Nephron (organoid): Measurements from ENCODE around the gene RREB1.
A peak's percentile ranks its signal among the peaks of the same experiment; 100 is the strongest.

ENCODE experiments used
- H3K27ac Mint-ChIP-seq, 3 experiments: 2 replicates each; pipeline ENCODE4 v1.8.0; 2020; ENCODE audit warnings: mixed read lengths in 3 of 3, mild to moderate bottlenecking in 2 of 3, moderate library complexity in 1 of 3
- H3K27me3 Mint-ChIP-seq: 2 replicates; pipeline ENCODE4 v1.8.0; 2021; ENCODE audit warnings: low read depth, mild to moderate bottlenecking, moderate library complexity, mixed read lengths
- H3K36me3 Mint-ChIP-seq: 2 replicates; pipeline ENCODE4 v1.8.0; 2020; ENCODE audit warnings: low read depth, mixed read lengths
- H3K4me1 Mint-ChIP-seq: 2 replicates; pipeline ENCODE4 v1.8.0; 2020; ENCODE audit warnings: mixed read lengths
- H3K4me3 Mint-ChIP-seq, 3 experiments: 2 replicates each; pipeline ENCODE4 v1.8.0; 2020; ENCODE audit warnings: mild to moderate bottlenecking in 3 of 3, mixed read lengths in 3 of 3, moderate library complexity in 2 of 3
- H3K9me3 Mint-ChIP-seq: 2 replicates; pipeline ENCODE4 v1.8.0; 2020; ENCODE audit warnings: mixed read lengths
- TF ChIP-seq, protein P1 (sequence below), 3 experiments: fragments of 200-600 bp; sonication (generic); IDR thresholded peaks; one replicate each; pipeline ENCODE4 v1.5.0; 2021; ENCODE audit warnings: antibody characterized with exemption in 3 of 3; ENCODE audit not compliant: unreplicated experiment in 3 of 3

RREB1 gene

DNA sequence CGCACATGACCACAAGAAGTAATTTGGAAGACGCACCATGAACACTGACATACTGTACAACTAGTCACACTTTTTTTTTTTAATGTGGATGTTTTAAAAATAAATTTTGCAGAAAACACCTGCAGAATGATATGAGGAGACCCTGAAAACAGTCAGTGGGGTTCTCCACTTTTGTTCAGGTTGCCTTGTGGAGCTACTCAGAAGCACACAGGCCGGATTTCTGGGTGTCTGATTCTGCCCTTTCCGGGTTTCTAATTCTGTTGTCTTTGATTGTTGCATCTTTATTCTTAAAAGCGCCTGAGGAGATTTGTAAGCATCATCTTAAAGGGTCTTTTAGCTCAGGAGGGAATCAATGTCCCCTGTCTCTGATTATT, 130.8 kb downstream of the RREB1 start:
- Mint-ChIP-seq H3K4me1 (peaks cover 43% of the 10 kb centered on the region), H3K27ac (peak overlapping the region; percentile 56 to 76 (median 71)), H3K4me3 (no peak overlapping the region)

DNA sequence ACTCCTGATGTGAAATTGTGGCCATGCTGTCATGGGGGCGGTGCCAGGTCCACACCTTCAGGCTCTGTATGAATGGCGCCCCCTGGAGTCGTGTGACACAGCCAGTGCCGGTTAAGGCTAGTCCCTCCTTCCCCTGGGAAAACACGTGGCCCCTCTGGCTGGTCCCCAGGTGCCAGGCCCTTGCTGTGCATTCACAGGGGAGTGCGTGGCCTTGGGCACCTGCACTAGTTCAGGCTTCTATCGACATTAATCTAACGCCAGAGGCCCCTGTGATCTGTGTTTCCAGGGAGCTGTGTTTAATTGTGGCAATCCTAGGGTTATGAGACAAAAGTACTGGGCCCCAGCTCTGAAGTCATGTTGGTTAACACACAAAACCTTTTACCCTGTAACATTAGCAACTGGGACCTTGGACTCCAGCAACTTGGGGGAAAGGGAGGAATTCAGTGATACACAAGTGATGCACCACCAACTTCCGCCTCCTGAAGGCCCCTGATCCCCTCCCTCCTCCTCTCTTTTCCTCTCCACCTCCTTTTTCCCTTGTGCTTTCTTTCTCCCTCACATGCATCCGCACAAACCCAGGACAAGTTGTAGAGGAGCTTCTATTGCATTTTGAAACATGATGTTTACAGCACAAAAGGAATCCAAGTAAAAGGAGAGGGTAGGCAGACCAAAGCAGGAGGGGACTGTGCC, 131.3 kb downstream of the RREB1 start:
- Mint-ChIP-seq H3K27me3 (no peaks in the 10 kb centered on the region), H3K4me1 (peaks cover 45% of the 10 kb centered on the region), H3K9me3 (no peaks in the 10 kb centered on the region), H3K27ac (peak overlapping the region; percentile 56 to 76 (median 71)), H3K4me3 (no peak overlapping the region), H3K36me3 (peaks cover 30% of the 10 kb centered on the region)
- TF ChIP-seq, protein P1, sequence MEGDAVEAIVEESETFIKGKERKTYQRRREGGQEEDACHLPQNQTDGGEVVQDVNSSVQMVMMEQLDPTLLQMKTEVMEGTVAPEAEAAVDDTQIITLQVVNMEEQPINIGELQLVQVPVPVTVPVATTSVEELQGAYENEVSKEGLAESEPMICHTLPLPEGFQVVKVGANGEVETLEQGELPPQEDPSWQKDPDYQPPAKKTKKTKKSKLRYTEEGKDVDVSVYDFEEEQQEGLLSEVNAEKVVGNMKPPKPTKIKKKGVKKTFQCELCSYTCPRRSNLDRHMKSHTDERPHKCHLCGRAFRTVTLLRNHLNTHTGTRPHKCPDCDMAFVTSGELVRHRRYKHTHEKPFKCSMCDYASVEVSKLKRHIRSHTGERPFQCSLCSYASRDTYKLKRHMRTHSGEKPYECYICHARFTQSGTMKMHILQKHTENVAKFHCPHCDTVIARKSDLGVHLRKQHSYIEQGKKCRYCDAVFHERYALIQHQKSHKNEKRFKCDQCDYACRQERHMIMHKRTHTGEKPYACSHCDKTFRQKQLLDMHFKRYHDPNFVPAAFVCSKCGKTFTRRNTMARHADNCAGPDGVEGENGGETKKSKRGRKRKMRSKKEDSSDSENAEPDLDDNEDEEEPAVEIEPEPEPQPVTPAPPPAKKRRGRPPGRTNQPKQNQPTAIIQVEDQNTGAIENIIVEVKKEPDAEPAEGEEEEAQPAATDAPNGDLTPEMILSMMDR (IDR thresholded peaks at IDR 0.05; ENCODE audit: unreplicated experiment in 3 of 3), result peak; percentile 45 to 60 (median 55)

More for the DNA sequence above, 130.8 kb downstream of the RREB1 start:
- Mint-ChIP-seq H3K27me3 (no peaks in the 10 kb centered on the region), H3K36me3 (peaks cover 35% of the 10 kb centered on the region), H3K9me3 (no peaks in the 10 kb centered on the region)
- TF ChIP-seq, protein P1 (IDR thresholded peaks at IDR 0.05; ENCODE audit: unreplicated experiment in 3 of 3), result no peak

DNA sequence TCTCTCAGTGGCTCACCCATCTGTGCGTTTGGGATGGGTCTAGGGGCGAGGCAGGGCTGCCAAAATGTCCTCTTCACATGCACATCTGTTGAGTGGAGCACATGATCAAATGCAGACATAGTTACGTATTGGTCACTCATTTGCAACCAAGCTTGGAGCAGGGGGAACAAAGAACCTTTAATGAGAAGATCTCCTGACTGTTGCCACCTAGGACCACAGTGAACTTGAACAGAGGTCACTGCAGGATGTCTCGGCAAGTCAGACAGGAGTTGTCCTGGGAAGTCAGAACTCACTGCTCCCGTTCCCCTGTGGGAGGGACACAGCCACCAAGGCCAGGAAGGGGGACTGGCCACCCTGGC, 131.8 kb downstream of the RREB1 start:
- Mint-ChIP-seq H3K36me3 (peaks cover 24% of the 10 kb centered on the region), H3K9me3 (no peaks in the 10 kb centered on the region), H3K4me1 (peaks cover 45% of the 10 kb centered on the region), H3K4me3 (no peak overlapping the region), H3K27ac (peak overlapping the region; percentile 56 to 76 (median 71)), H3K27me3 (no peaks in the 10 kb centered on the region)
- TF ChIP-seq, protein P1 (IDR thresholded peaks at IDR 0.05; ENCODE audit: unreplicated experiment in 3 of 3), result no peak

DNA sequence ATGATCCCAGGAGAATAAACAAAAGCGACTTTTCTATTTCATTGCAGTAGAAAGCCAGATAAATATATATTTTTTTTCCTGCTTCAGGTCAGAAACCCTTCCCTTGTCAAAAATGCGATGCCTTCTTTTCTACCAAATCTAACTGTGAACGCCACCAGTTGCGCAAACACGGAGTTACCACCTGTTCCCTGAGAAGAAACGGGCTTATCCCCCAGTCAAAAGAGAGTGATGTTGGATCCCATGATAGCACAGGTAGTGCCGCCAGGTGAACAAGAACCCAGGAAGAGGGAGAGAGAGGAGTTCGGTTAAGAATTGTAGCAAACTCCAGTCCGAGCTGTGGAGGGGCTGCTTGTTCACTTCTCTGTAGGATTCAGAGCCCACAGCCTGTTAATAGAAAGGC, 132.6 kb downstream of the RREB1 start:
- Mint-ChIP-seq H3K4me1 (peaks cover 45% of the 10 kb centered on the region), H3K36me3 (peaks cover 20% of the 10 kb centered on the region), H3K9me3 (no peaks in the 10 kb centered on the region), H3K27me3 (no peaks in the 10 kb centered on the region), H3K27ac (peak overlapping the region; percentile 81 to 93 (median 84)), H3K4me3 (no peak overlapping the region)
- TF ChIP-seq, protein P1 (IDR thresholded peaks at IDR 0.05; ENCODE audit: unreplicated experiment in 3 of 3), result no peak

DNA sequence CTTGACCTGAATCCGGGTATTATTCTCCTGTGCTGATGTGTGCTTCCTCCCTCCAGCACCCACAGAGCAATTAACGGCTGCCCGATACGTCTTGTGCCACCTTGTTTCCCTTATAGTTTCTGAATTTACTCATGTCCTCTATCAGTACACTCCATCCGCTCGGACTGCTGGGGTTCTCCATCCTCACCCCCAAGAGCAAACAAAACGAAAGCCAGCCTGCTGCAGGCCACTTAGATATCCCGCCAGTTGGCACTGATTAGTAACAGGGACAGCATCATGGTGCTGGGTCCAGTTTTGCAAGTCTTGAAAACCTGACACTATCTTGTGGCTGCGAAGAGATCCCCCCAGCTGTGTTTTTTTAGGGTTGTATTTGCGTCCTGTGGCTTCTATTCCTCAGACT, 133.4 kb downstream of the RREB1 start:
- TF ChIP-seq, protein P1 (IDR thresholded peaks at IDR 0.05; ENCODE audit: unreplicated experiment in 3 of 3), result no peak
- Mint-ChIP-seq H3K4me3 (no peak overlapping the region), H3K36me3 (peaks cover 18% of the 10 kb centered on the region), H3K4me1 (peaks cover 45% of the 10 kb centered on the region), H3K27me3 (no peaks in the 10 kb centered on the region), H3K27ac (peak overlapping the region; percentile 81 to 93 (median 84)), H3K9me3 (no peaks in the 10 kb centered on the region)
